ENCODE data around the gene SUPV3L1. TPM values are rescaled to one million over a fixed set of nuclear protein-coding genes. Genes with fewer than 3 reads are reported as not detected.

SUPV3L1 gene
- total and polyA plus RNA-seq, 2 of the 8 experiments (the other 6 are each of a cell fraction or from before 2014, with no cell fraction given) = 34.6 to 45.6 TPM

DNA sequence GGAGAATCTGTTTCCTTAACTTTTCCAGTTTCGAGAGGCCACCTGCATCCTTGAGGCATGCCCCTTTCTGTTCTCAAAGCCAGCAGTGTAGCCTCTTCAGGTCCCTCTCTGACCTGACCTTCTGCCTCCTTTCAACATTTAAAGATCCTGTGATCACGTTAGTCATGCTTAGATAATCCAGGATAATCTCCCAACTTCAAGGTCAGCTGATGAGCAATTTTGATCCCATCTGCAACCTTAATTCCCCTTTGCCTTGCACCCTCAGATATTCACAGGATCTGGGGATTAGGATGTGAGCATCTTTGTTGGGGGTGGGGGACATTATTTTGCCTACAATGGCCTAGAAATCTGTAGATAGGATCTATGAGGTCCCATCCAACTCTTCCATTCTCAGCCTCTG lies 48.1 kb downstream of the SUPV3L1 start:
- ChIA-PET CTCF (ENCODE audit: partially characterized antibody) (interaction anchor here (0.9 to 2.1 kb wide), 7 partner anchors 12 to 287 kb away, joined by 3 to 10 read pairs (median 3); no protein-coding TSS in a partner anchor), POLR2A (ENCODE audit: partially characterized antibody) (no interaction called here)
- H4K91ac ChIP-seq (replicated peaks; ENCODE audit: insufficient read length, low read length) = no peak overlapping the region
- 94% methylated on average over 2 of the region's 2 CpGs; no CpG with 5 or more reads in 1 of the 2 experiments for WGBS, 2 experiments (ENCODE audit: extremely low coverage in 1 of 2, insufficient coverage in 1 of 2, insufficient read length in 1 of 2, insufficient replicate concordance in 2 of 2, low coverage in 1 of 2, low lambda C conversion rate in 2 of 2, missing lambda C conversion rate in 1 of 2)
- H2BK12ac ChIP-seq (ENCODE audit: low read depth, low read length) = no peak overlapping the region
- H3K23me2 ChIP-seq (ENCODE audit: low read depth, low read length) = no peaks in the 10 kb centered on the region
- no peak overlapping the region for H2BK20ac ChIP-seq (ENCODE audit: low read length)
- H3K14ac ChIP-seq (ENCODE audit: insufficient read length) = no peak overlapping the region
- H4K8ac ChIP-seq (ENCODE audit: extremely low read depth, insufficient read depth, low read length) = no peak overlapping the region
- no peak overlapping the region for H2AK5ac ChIP-seq (ENCODE audit: low read depth, low read length)
- no peaks in the 10 kb centered on the region for H3K79me2 ChIP-seq (ENCODE audit: control insufficient read depth in 1 of 2, insufficient read depth in 2 of 2, low read length in 2 of 2)
- H3K56ac ChIP-seq (replicated peaks; ENCODE audit: insufficient read length, low read depth, low read length) = no peak overlapping the region
- no peaks in the 10 kb centered on the region for H3K9me3 ChIP-seq (ENCODE audit: insufficient read depth in 2 of 2, low read depth in 1 of 2, low read length in 1 of 2)
- no peak overlapping the region for H3K4ac ChIP-seq (replicated peaks; ENCODE audit: insufficient read length, low read depth, low read length)
- no peaks in the 10 kb centered on the region for H3K36me3 ChIP-seq (ENCODE audit: control insufficient read depth in 2 of 4, insufficient read depth in 4 of 4, low read length in 3 of 4)
- no peak for FAIRE-seq
- no peak overlapping the region for H2BK15ac ChIP-seq (ENCODE audit: low read length)
- no peaks in the 10 kb centered on the region for H3K79me1 ChIP-seq (ENCODE audit: low read depth, low read length)
- H3K27ac ChIP-seq (ENCODE audit: low read depth, low read length) = no peak overlapping the region
- no peaks in the 10 kb centered on the region for H3K27me3 ChIP-seq (replicated peaks in 1 of 4; ENCODE audit: control insufficient read depth in 3 of 4, extremely low read depth in 1 of 4, insufficient read depth in 3 of 4, low read length in 3 of 4)
- no peak overlapping the region for H3K23ac ChIP-seq (ENCODE audit: insufficient read length)
- no peak overlapping the region for H2BK120ac ChIP-seq (replicated peaks; ENCODE audit: low read depth, low read length)
- H3K4me2 ChIP-seq (ENCODE audit: insufficient read depth in 1 of 2, low read depth in 2 of 2, low read length in 2 of 2) = no peak overlapping the region
- no peaks in the 10 kb centered on the region for H4K20me1 ChIP-seq (replicated peaks in 1 of 2; ENCODE audit: control insufficient read depth in 1 of 2, insufficient read depth in 2 of 2, low read length in 2 of 2)
- H3K9ac ChIP-seq (replicated peaks in 1 of 4; ENCODE audit: extremely low read depth in 1 of 4, low read depth in 3 of 4, low read length in 3 of 4) = no peak overlapping the region
- H2AFZ ChIP-seq (ENCODE audit: low read length) = no peak overlapping the region
- H2BK5ac ChIP-seq (ENCODE audit: low read depth, low read length) = no peak overlapping the region
- peaks cover 0 to 11% (median 2%) of the 10 kb centered on the region in 4 experiments; a peak in 5 of 7 replicates for H3K4me1 ChIP-seq (replicated peaks in 1 of 4; ENCODE audit: control insufficient read depth in 3 of 4, insufficient read depth in 4 of 4, low read length in 3 of 4)
- DNase-seq (ENCODE audit: low read depth in 1 of 2, low spot score in 2 of 2) = no peak
- no peak overlapping the region for H3K18ac ChIP-seq (ENCODE audit: extremely low read depth, low read length)
- H4K5ac ChIP-seq (ENCODE audit: insufficient read length, low read depth, low read length) = no peak overlapping the region
- H3K4me3 ChIP-seq (ENCODE audit: extremely low read depth in 1 of 4, insufficient read depth in 2 of 4, low read depth in 3 of 4, low read length in 4 of 4) = no peak overlapping the region
- TF ChIP-seq HDAC6 (IDR thresholded peaks at IDR 0.05; ENCODE audit: low read depth, low read length) (no peak), CBX5 (IDR thresholded peaks at IDR 0.05; ENCODE audit: low read depth, low read length) (no peak), TBP (IDR thresholded peaks at IDR 0.05; ENCODE audit: low read depth, low read length) (no peak), HDAC2 (IDR thresholded peaks at IDR 0.05; ENCODE audit: borderline replicate concordance in 1 of 2, low read depth in 2 of 2, low read length in 2 of 2) (no peak), POLR2A (IDR thresholded peaks at IDR 0.05; ENCODE audit: control extremely low read depth in 1 of 2, low read depth in 2 of 2, low read length in 2 of 2) (no peak), GTF2F1 (IDR thresholded peaks at IDR 0.05; ENCODE audit: borderline replicate concordance, low read depth, low read length) (no peak), CTBP2 (IDR thresholded peaks at IDR 0.05; ENCODE audit: borderline replicate concordance, insufficient read depth, insufficient read length, low read length) (no peak), ASH2L (IDR thresholded peaks at IDR 0.05; ENCODE audit: low read length) (no peak), RXRA (IDR thresholded peaks at IDR 0.05; ENCODE audit: insufficient read depth, low read depth, low read length) (no peak), RBBP5 (IDR thresholded peaks at IDR 0.05; ENCODE audit: borderline replicate concordance, low read depth, low read length) (no peak), CREB1 (IDR thresholded peaks at IDR 0.05) (no peak), TAF1 (IDR thresholded peaks at IDR 0.05; ENCODE audit: low read depth, low read length) (no peak), POU5F1 (IDR thresholded peaks at IDR 0.05; ENCODE audit: low read depth, low read length) (no peak)
- TF ChIP-seq, protein P1, sequence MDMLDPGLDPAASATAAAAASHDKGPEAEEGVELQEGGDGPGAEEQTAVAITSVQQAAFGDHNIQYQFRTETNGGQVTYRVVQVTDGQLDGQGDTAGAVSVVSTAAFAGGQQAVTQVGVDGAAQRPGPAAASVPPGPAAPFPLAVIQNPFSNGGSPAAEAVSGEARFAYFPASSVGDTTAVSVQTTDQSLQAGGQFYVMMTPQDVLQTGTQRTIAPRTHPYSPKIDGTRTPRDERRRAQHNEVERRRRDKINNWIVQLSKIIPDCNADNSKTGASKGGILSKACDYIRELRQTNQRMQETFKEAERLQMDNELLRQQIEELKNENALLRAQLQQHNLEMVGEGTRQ (IDR thresholded peaks at IDR 0.05; ENCODE audit: low read length) = no peak

Measured in H1 (cell line).